Tibial nerve (tissue), 4 donors: ENCODE results near the gene AREG. TPM values are rescaled to one million over a fixed set of nuclear protein-coding genes. Genes with fewer than 3 reads are reported as not detected.

Experiments used
- DNase-seq, 2 donors: peaks; one replicate each; pipeline ENCODE4 v3.0.0-alpha.2; 2019; ENCODE audit warnings: low spot score in 2 of 2
- H3K27ac ChIP-seq, 4 donors: fragments of 200-600 bp; sonication (generic) in 3 of 4; one replicate each; pipeline ENCODE4 v1.5.1; 2017 to 2019; ENCODE audit warnings: mild to moderate bottlenecking in 1 of 4
- H3K27me3 ChIP-seq, 2 donors: fragments of 200-600 bp; sonication (generic) in 1 of 2; one replicate each; pipeline versions ENCODE4 v1.5.1 to v1.6.0; 2017 to 2019
- H3K36me3 ChIP-seq, 3 donors: fragments of 200-600 bp; sonication (generic); one replicate each; pipeline ENCODE4 v1.5.1; 2018 to 2019
- H3K4me1 ChIP-seq, 4 donors: fragments of 200-600 bp; sonication (generic) in 3 of 4; one replicate each; pipeline ENCODE4 v1.5.1; 2017 to 2019
- H3K4me3 ChIP-seq, 4 donors: fragments of 200-600 bp; sonication (generic) in 3 of 4; one replicate each; pipeline ENCODE4 v1.5.1; 2017 to 2019; ENCODE audit warnings: mild to moderate bottlenecking in 1 of 4, moderate library complexity in 1 of 4
- H3K9me3 ChIP-seq, 4 donors: fragments of 200-600 bp; sonication (generic) in 3 of 4; one replicate each; pipeline ENCODE4 v1.5.1; 2017 to 2019
- EP300 ChIP-seq, 2 donors: sonication (generic); formaldehyde crosslinking; IDR thresholded peaks; one replicate each; pipeline ENCODE4 v1.6.1; 2017; ENCODE audit warnings: antibody characterized with exemption in 2 of 2, mild to moderate bottlenecking in 1 of 2
- POLR2A ChIP-seq, 2 donors: fragments of 450-650 bp; IDR thresholded peaks; one replicate each; pipeline ENCODE4 v1.6.1; 2017; ENCODE audit warnings: antibody characterized with exemption in 2 of 2, mild to moderate bottlenecking in 2 of 2, moderate library complexity in 2 of 2
- WGBS, 2 donors: methylation state at CpG; one replicate each; pipeline ENCODE4 v1.1.5; 2018; 5-methylcytosine and 5-hydroxymethylcytosine counted together
- total RNA-seq, 4 donors: library from RNA; depleted of rRNA; stranded (reverse); fragments of >200 nt; gene quantifications; one replicate each; pipeline ENCODE4 v1.1.0, GENCODE V29; 2016
- TF ChIP-seq, protein P1 (sequence below), 5 experiments: fragments of 200-600 bp in 3 of 5; fragments of 450-650 bp in 2 of 5; sonication (generic) in 3 of 5; IDR thresholded peaks; one replicate each; pipeline ENCODE4 v1.5.1; 2016 to 2019; ENCODE audit warnings: antibody characterized with exemption in 5 of 5, mild to moderate bottlenecking in 3 of 5, moderate library complexity in 2 of 5

AREG gene
- total RNA-seq, 4 donors from 2014 or later, result 4.0 to 12.9 (median 7.2) TPM

DNA sequence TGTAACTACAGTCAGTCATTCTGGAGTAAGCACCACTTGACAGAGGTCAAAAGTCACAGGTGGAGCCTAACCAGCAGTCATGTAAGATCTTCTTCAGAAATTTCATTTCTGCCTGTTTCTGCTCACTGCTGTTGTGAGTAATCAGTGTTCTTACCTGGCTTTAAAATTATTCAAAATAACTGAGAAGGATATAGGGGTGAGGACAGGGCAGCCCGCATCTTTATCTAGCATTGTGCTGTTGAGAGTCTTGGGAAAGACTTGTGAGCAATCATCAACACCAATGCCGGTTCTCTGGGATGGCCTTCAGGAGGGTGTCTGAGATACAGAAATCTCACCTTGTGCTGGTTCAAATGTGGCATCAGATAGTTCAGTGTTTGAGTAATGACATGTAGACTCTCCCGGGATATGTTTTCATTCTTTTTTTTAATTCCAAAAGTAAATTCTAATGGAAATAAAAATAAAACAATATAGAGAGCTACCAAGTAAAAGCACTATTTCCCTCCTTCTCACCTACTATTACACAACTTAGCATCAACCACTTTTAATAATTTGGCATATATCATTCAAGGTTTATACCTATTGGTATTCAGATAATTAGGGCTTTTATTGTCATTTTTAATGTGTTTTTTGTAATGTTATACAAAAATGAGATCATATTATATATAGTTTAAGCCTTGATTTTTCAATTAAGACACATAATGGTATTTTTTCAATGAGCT lies 37.1 kb downstream of the AREG start:
- no peaks in the 10 kb centered on the region for H3K36me3 ChIP-seq
- no peak overlapping the region for H3K4me3 ChIP-seq
- no peaks in the 10 kb centered on the region for H3K27me3 ChIP-seq
- 86 to 95% methylated on average over 3 of the region's 3 CpGs for WGBS, 2 donors
- TF ChIP-seq, protein P1, sequence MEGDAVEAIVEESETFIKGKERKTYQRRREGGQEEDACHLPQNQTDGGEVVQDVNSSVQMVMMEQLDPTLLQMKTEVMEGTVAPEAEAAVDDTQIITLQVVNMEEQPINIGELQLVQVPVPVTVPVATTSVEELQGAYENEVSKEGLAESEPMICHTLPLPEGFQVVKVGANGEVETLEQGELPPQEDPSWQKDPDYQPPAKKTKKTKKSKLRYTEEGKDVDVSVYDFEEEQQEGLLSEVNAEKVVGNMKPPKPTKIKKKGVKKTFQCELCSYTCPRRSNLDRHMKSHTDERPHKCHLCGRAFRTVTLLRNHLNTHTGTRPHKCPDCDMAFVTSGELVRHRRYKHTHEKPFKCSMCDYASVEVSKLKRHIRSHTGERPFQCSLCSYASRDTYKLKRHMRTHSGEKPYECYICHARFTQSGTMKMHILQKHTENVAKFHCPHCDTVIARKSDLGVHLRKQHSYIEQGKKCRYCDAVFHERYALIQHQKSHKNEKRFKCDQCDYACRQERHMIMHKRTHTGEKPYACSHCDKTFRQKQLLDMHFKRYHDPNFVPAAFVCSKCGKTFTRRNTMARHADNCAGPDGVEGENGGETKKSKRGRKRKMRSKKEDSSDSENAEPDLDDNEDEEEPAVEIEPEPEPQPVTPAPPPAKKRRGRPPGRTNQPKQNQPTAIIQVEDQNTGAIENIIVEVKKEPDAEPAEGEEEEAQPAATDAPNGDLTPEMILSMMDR (IDR thresholded peaks at IDR 0.05), result no peak
- TF ChIP-seq POLR2A (IDR thresholded peaks at IDR 0.05), result no peak
- no peak for TF ChIP-seq EP300 (IDR thresholded peaks at IDR 0.05)
- H3K27ac ChIP-seq, result no peak overlapping the region
- no peaks in the 10 kb centered on the region for H3K4me1 ChIP-seq
- no peak for DNase-seq
- H3K9me3 ChIP-seq, result no peaks in the 10 kb centered on the region

DNA sequence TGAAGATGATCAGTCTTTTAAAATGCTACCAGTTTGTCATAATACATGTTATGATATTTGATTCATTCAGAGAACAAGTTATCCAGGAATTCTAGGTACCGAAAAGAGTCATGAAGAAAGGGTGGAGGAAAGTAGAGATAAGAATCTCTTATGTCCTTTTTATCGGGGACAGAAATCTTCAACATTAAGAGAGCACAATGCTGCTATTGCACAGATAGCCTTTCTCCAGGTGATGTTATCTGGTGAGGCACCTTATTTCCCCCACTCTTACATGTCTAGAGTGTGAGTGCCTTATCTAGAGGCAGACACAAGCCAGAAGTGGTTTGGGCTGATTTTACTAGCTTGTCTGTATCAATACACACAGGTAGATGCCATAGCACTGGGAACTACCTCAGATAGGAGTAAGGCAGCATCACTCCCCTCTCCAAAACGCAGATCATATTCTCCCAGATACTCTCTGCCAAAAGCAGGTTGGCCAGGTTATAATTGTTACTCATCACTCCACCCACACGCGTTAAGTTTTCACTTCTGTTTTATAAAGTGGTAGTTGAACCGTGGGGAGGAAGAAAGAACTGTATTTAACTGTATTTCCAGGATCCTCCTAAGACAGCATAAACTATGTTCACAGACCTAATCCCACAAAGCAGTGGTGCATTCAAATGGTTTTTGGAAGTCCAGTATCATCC lies 38.4 kb downstream of the AREG start:
- TF ChIP-seq, protein P1 (IDR thresholded peaks at IDR 0.05), result no peak
- TF ChIP-seq POLR2A (IDR thresholded peaks at IDR 0.05), result no peak
- TF ChIP-seq EP300 (IDR thresholded peaks at IDR 0.05), result no peak
- H3K9me3 ChIP-seq, result no peaks in the 10 kb centered on the region
- DNase-seq, result no peak
- WGBS, 2 donors, result 71 to 73% methylated on average over 6 of the region's 6 CpGs
- no peak overlapping the region for H3K4me3 ChIP-seq
- no peaks in the 10 kb centered on the region for H3K36me3 ChIP-seq
- no peaks in the 10 kb centered on the region for H3K27me3 ChIP-seq
- H3K27ac ChIP-seq, result no peak overlapping the region
- no peaks in the 10 kb centered on the region for H3K4me1 ChIP-seq

DNA sequence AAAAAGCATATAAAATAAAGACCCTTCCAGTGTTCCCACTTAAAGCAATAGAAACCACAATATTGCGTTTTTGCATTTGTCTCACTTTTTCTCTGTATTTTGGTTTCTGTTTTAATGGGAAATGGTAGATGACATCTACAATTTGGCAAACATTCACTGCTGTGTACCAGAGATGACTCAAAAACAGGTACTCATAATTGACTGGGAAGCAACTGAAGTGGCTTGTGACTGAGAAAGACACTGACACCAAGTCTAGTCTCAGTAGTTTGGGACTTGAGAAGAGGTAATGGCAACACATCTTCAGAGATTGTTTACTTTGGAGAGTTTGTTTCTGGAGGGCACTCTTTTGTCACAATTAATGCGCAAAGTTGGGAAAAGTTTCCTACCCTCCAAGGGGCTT lies 42.0 kb downstream of the AREG start:
- Histone ChIP-seq H3K9me3 (no peaks in the 10 kb centered on the region), H3K27ac (no peak overlapping the region), H3K4me1 (no peaks in the 10 kb centered on the region), H3K36me3 (no peaks in the 10 kb centered on the region), H3K4me3 (no peak overlapping the region), H3K27me3 (no peaks in the 10 kb centered on the region)
- DNase-seq, result no peak
- TF ChIP-seq, protein P1 (IDR thresholded peaks at IDR 0.05), result no peak
- no peak for TF ChIP-seq EP300 (IDR thresholded peaks at IDR 0.05)
- TF ChIP-seq POLR2A (IDR thresholded peaks at IDR 0.05), result no peak
- WGBS, 2 donors, result 94% methylated on average over 2 of the region's 2 CpGs

DNA sequence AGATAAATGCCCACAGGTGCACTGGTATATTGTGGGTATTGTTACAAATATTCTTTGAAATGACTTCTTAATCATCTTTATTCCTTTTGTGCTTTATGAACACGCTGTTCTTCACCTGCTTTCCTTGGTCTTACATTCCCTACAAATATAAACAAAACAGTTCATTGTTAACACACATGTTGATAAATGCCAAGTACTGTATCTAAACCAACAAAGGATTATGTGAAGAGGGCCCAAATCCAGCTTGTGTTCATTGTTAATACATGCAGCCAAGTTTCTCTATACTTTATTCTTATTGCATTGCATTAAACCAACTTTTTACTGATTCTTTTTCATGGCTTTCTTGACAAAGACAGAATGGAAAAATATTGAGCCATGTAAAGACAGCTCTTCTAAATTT lies 42.8 kb downstream of the AREG start:
- Histone ChIP-seq H3K4me1 (no peaks in the 10 kb centered on the region), H3K27ac (no peak overlapping the region), H3K4me3 (no peak overlapping the region), H3K9me3 (no peaks in the 10 kb centered on the region), H3K36me3 (no peaks in the 10 kb centered on the region), H3K27me3 (no peaks in the 10 kb centered on the region)
- TF ChIP-seq POLR2A (IDR thresholded peaks at IDR 0.05) (no peak), EP300 (IDR thresholded peaks at IDR 0.05) (no peak)
- TF ChIP-seq, protein P1 (IDR thresholded peaks at IDR 0.05), result no peak
- no peak for DNase-seq
- 47 to 52% methylated on average over 1 of the region's 1 CpG for WGBS, 2 donors

DNA sequence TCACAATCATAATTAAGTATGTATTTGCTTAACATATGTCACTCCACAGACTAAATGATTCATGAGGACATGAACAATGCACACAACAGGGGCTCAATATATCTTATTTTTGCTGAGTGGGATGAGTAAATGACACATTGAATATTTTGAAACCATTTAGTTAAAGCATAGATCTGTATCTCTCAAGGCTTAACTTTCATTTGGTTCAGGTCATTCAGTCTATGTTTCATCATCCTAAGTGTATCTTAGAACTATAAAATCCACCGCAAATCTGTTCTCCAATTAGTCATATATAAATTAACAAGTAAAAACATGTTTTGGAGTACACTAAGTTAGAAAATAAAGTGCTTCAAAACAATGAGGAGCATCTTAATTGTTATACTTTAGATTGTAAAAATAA lies 45.8 kb downstream of the AREG start:
- Histone ChIP-seq H3K4me1 (no peaks in the 10 kb centered on the region), H3K27me3 (no peaks in the 10 kb centered on the region), H3K9me3 (no peaks in the 10 kb centered on the region), H3K36me3 (no peaks in the 10 kb centered on the region), H3K4me3 (no peak overlapping the region), H3K27ac (no peak overlapping the region)
- TF ChIP-seq POLR2A (IDR thresholded peaks at IDR 0.05) (no peak), EP300 (IDR thresholded peaks at IDR 0.05) (no peak)
- TF ChIP-seq, protein P1 (IDR thresholded peaks at IDR 0.05), result no peak
- no peak for DNase-seq
- WGBS, 2 donors, result 98% methylated on average over 1 of the region's 1 CpG
